HepG2 (cell line): Measurements from ENCODE around the gene CYP19A1. TPM values are rescaled to one million over a fixed set of nuclear protein-coding genes. Genes with fewer than 3 reads are reported as not detected.

Experiments
- FOXC1 ChIP-seq: sonication (generic); formaldehyde crosslinking; IDR thresholded peaks from 2 replicates; pipeline ENCODE4 v1.8.0; 2022; ENCODE audit warnings: mild to moderate bottlenecking, missing genetic modification reagents, borderline replicate concordance
- FOXM1 ChIP-seq: sonication (generic); formaldehyde crosslinking; IDR thresholded peaks from 2 replicates; pipeline ENCODE4 v1.5.0; 2020; ENCODE audit warnings: missing genetic modification reagents
- GATAD2A ChIP-seq: IDR thresholded peaks from 2 replicates; pipeline ENCODE4 v1.6.1; 2016
- GFI1 ChIP-seq: sonication (generic); formaldehyde crosslinking; IDR thresholded peaks from 2 replicates; pipeline ENCODE4 v1.5.0; 2020; ENCODE audit warnings: missing genetic modification reagents, mild to moderate bottlenecking, borderline replicate concordance
- KDM3A ChIP-seq: IDR thresholded peaks from 2 replicates; pipeline ENCODE4 v1.6.1; 2018; ENCODE audit warnings: low read depth, missing compliant biosample characterization
- KLF9 ChIP-seq: IDR thresholded peaks from 2 replicates; pipeline ENCODE4 v1.6.1; 2016; ENCODE audit warnings: low read depth
- MAZ ChIP-seq, 2 experiments: sonication (generic) in 1 of 2; formaldehyde crosslinking in 1 of 2; IDR thresholded peaks; 2 replicates each; pipeline versions ENCODE4 v1.5.0 to v1.6.1; 2012 to 2020; ENCODE audit warnings: low read depth in 2 of 2, mild to moderate bottlenecking in 2 of 2, borderline replicate concordance in 1 of 2, improper control_type of control experiment in 1 of 2, low read length in 1 of 2, missing genetic modification reagents in 1 of 2, moderate library complexity in 1 of 2
- MZF1 ChIP-seq: sonication (generic); formaldehyde crosslinking; IDR thresholded peaks from 2 replicates; pipeline ENCODE4 v1.8.1; 2023; ENCODE audit warnings: mild to moderate bottlenecking, missing genetic modification reagents, borderline replicate concordance
- NFE2 ChIP-seq: sonication (generic); formaldehyde crosslinking; IDR thresholded peaks from 2 replicates; pipeline ENCODE4 v1.4.0; 2020; ENCODE audit warnings: missing genetic modification reagents
- NR2F6 ChIP-seq, 2 experiments: IDR thresholded peaks; 2 replicates each; pipeline ENCODE4 v1.6.1; 2016; ENCODE audit warnings: antibody characterized with exemption in 1 of 2, mild to moderate bottlenecking in 1 of 2
- SNRNP70 ChIP-seq: fragments of 200-400 bp; formaldehyde crosslinking; IDR thresholded peaks from 2 replicates; pipeline ENCODE4 v1.6.1; 2017; ENCODE audit warnings: mild to moderate bottlenecking, low read depth, low read length, moderate library complexity
- SOX13 ChIP-seq, 3 experiments: fragments of 450-650 bp in 1 of 3; sonication (generic) in 1 of 3; formaldehyde crosslinking in 1 of 3; IDR thresholded peaks in 2 of 3; conservative IDR thresholded peaks in 1 of 3; 2 replicates each; pipeline versions ENCODE4 v1.5.0 to v1.6.1; 2016 to 2020; ENCODE audit warnings: antibody characterized with exemption in 1 of 3, mild to moderate bottlenecking in 1 of 3, missing compliant biosample characterization in 1 of 3, missing genetic modification reagents in 1 of 3, moderate library complexity in 1 of 3
- SOX5 ChIP-seq: IDR thresholded peaks from 2 replicates; pipeline ENCODE4 v1.6.1; 2016; ENCODE audit warnings: borderline replicate concordance
- SP140L ChIP-seq: sonication (generic); formaldehyde crosslinking; IDR thresholded peaks from 2 replicates; pipeline ENCODE4 v1.4.0; 2020; ENCODE audit warnings: missing genetic modification reagents, borderline replicate concordance
- TAF1 ChIP-seq: sonication (generic); formaldehyde crosslinking; IDR thresholded peaks from 2 replicates; pipeline ENCODE4 v1.4.0; 2020; ENCODE audit warnings: missing genetic modification reagents
- ZC3H4 ChIP-seq: sonication (generic); formaldehyde crosslinking; IDR thresholded peaks from 2 replicates; pipeline ENCODE4 v1.4.0; 2020; ENCODE audit warnings: missing genetic modification reagents, borderline replicate concordance
- ZNF225 ChIP-seq: sonication (generic); formaldehyde crosslinking; IDR thresholded peaks from 2 replicates; pipeline ENCODE4 v1.4.0; 2020; ENCODE audit warnings: mild to moderate bottlenecking, missing genetic modification reagents
- ZNF317 ChIP-seq: sonication (generic); formaldehyde crosslinking; IDR thresholded peaks from 2 replicates; pipeline ENCODE4 v1.5.0; 2020; ENCODE audit warnings: mild to moderate bottlenecking, missing genetic modification reagents
- ZNF34 ChIP-seq: sonication (generic); formaldehyde crosslinking; IDR thresholded peaks from 2 replicates; pipeline ENCODE4 v1.4.0; 2020; ENCODE audit warnings: mild to moderate bottlenecking, missing genetic modification reagents, borderline replicate concordance
- ZNF616 ChIP-seq: sonication (generic); formaldehyde crosslinking; IDR thresholded peaks from 2 replicates; pipeline ENCODE4 v1.5.0; 2020; ENCODE audit warnings: low read depth, mild to moderate bottlenecking, missing genetic modification reagents
- ZNF841 ChIP-seq: sonication (generic); formaldehyde crosslinking; IDR thresholded peaks from 2 replicates; pipeline ENCODE4 v1.8.1; 2023; ENCODE audit warnings: missing genetic modification reagents, borderline replicate concordance
- ZNF850 ChIP-seq: sonication (generic); formaldehyde crosslinking; conservative IDR thresholded peaks from 2 replicates; pipeline ENCODE4 v1.9.0; 2021; ENCODE audit warnings: mild to moderate bottlenecking, missing genetic modification reagents
- polyA plus RNA-seq, 8 experiments: library from polyadenylated mRNA; depleted of rRNA in 3 of 8; stranded (reverse) in 7 of 8; unstranded in 1 of 8; fragments of >200 nt; fragmentation: Illumina TruSeq in 4 of 8; extraction: Trizol in 4 of 8; gene quantifications; 2 replicates each; pipeline versions ENCODE4 v1.2.1 to v1.2.3, GENCODE V29; 2011 to 2016; ENCODE audit warnings: low read depth in 4 of 8, missing spikeins in 1 of 8, mixed read lengths in 1 of 8; ENCODE audit not compliant: insufficient read depth in 1 of 8
- total RNA-seq, 5 experiments: library from RNA; depleted of rRNA; stranded (reverse); fragments of >200 nt; fragmentation: Illumina TruSeq; extraction: Trizol; gene quantifications; 2 replicates each; pipeline ENCODE4 v1.2.3, GENCODE V29; 2016; ENCODE audit warnings: low read depth in 1 of 5
- TF ChIP-seq, protein P1 (sequence below): sonication (generic); formaldehyde crosslinking; IDR thresholded peaks from 2 replicates; pipeline ENCODE4 v1.5.0; 2020; ENCODE audit warnings: mild to moderate bottlenecking, missing genetic modification reagents
- TF ChIP-seq, protein P2 (sequence below): IDR thresholded peaks from 2 replicates; pipeline ENCODE4 v1.6.1; 2018; ENCODE audit warnings: missing genetic modification reagents
- TF ChIP-seq, protein P3 (sequence below): sonication (generic); formaldehyde crosslinking; IDR thresholded peaks from 2 replicates; pipeline ENCODE4 v1.4.0; 2020; ENCODE audit warnings: low read depth, missing genetic modification reagents

The CYP19A1 gene
- total and polyA plus RNA-seq, 2 of the 13 experiments (the other 11 are each of a cell fraction or from before 2014, with no cell fraction given), result 10.9 to 23.0 TPM

DNA sequence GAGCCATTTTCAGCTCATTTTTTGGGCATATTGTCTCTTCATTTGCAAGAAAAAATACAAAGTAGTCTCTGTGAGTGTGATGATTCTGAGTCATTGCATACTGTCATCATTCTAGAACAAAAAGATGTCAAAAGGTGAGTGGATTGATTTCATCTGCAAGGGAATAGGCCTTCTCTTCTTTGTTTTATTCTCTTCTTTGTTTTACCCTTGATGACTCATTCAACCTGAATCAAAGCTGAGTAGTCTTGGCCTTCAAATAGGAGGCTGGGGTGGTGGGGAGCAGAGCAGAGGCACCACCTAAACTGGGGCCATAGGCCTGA lies 25.4 kb downstream of the CYP19A1 start (continued):
- no peak for TF ChIP-seq NFE2 (CRISPR knock-in tag)
- TF ChIP-seq ZNF317 (CRISPR knock-in tag), result no peak
- TF ChIP-seq ZC3H4 (CRISPR knock-in tag), result no peak
- no peak for TF ChIP-seq FOXM1 (CRISPR knock-in tag)
- TF ChIP-seq, protein P1, sequence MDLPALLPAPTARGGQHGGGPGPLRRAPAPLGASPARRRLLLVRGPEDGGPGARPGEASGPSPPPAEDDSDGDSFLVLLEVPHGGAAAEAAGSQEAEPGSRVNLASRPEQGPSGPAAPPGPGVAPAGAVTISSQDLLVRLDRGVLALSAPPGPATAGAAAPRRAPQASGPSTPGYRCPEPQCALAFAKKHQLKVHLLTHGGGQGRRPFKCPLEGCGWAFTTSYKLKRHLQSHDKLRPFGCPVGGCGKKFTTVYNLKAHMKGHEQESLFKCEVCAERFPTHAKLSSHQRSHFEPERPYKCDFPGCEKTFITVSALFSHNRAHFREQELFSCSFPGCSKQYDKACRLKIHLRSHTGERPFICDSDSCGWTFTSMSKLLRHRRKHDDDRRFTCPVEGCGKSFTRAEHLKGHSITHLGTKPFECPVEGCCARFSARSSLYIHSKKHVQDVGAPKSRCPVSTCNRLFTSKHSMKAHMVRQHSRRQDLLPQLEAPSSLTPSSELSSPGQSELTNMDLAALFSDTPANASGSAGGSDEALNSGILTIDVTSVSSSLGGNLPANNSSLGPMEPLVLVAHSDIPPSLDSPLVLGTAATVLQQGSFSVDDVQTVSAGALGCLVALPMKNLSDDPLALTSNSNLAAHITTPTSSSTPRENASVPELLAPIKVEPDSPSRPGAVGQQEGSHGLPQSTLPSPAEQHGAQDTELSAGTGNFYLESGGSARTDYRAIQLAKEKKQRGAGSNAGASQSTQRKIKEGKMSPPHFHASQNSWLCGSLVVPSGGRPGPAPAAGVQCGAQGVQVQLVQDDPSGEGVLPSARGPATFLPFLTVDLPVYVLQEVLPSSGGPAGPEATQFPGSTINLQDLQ (CRISPR knock-in tag), result no peak
- no peak for TF ChIP-seq ZNF850 (CRISPR knock-in tag)
- no peak for TF ChIP-seq ZNF841 (CRISPR knock-in tag)
- no peak for TF ChIP-seq SNRNP70
- TF ChIP-seq ZNF616 (CRISPR knock-in tag), result no peak
- TF ChIP-seq SOX5 (CRISPR knock-in tag), result peak; percentile 69; the same call in 1 of the 2 replicates
- TF ChIP-seq ZNF34, result no peak
- TF ChIP-seq MAZ (IDR thresholded peaks at IDR 0.05; ENCODE audit: borderline replicate concordance, low read depth, low read length), result no peak
- TF ChIP-seq MAZ (CRISPR knock-in tag; IDR thresholded peaks at IDR 0.05; ENCODE audit: low read depth), result no peak
- no peak for TF ChIP-seq FOXC1 (CRISPR knock-in tag)
- TF ChIP-seq, protein P2, sequence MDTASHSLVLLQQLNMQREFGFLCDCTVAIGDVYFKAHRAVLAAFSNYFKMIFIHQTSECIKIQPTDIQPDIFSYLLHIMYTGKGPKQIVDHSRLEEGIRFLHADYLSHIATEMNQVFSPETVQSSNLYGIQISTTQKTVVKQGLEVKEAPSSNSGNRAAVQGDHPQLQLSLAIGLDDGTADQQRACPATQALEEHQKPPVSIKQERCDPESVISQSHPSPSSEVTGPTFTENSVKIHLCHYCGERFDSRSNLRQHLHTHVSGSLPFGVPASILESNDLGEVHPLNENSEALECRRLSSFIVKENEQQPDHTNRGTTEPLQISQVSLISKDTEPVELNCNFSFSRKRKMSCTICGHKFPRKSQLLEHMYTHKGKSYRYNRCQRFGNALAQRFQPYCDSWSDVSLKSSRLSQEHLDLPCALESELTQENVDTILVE (CRISPR knock-in tag), result no peak
- TF ChIP-seq ZNF225 (CRISPR knock-in tag), result no peak
- no peak for TF ChIP-seq KLF9 (CRISPR knock-in tag)
- no peak for TF ChIP-seq GFI1 (CRISPR knock-in tag)
- TF ChIP-seq NR2F6 (IDR thresholded peaks at IDR 0.05), result no peak; the same call in 1 of the 2 replicates
- 0 out of 2 replicates have a peak, but pooled peaks have one; percentile 9 for TF ChIP-seq NR2F6 (CRISPR knock-in tag; IDR thresholded peaks at IDR 0.05)
- no peak for TF ChIP-seq SOX13 (IDR thresholded peaks at IDR 0.05)
- TF ChIP-seq SOX13 (CRISPR knock-in tag; conservative IDR thresholded peaks at IDR 0.05 in 1 of 2, IDR thresholded peaks at IDR 0.05 in 1 of 2), result peak in 1 of 2 experiments; percentile 79; a peak in 2 of 4 replicates
- no peak for TF ChIP-seq TAF1 (CRISPR knock-in tag)
- TF ChIP-seq, protein P3, sequence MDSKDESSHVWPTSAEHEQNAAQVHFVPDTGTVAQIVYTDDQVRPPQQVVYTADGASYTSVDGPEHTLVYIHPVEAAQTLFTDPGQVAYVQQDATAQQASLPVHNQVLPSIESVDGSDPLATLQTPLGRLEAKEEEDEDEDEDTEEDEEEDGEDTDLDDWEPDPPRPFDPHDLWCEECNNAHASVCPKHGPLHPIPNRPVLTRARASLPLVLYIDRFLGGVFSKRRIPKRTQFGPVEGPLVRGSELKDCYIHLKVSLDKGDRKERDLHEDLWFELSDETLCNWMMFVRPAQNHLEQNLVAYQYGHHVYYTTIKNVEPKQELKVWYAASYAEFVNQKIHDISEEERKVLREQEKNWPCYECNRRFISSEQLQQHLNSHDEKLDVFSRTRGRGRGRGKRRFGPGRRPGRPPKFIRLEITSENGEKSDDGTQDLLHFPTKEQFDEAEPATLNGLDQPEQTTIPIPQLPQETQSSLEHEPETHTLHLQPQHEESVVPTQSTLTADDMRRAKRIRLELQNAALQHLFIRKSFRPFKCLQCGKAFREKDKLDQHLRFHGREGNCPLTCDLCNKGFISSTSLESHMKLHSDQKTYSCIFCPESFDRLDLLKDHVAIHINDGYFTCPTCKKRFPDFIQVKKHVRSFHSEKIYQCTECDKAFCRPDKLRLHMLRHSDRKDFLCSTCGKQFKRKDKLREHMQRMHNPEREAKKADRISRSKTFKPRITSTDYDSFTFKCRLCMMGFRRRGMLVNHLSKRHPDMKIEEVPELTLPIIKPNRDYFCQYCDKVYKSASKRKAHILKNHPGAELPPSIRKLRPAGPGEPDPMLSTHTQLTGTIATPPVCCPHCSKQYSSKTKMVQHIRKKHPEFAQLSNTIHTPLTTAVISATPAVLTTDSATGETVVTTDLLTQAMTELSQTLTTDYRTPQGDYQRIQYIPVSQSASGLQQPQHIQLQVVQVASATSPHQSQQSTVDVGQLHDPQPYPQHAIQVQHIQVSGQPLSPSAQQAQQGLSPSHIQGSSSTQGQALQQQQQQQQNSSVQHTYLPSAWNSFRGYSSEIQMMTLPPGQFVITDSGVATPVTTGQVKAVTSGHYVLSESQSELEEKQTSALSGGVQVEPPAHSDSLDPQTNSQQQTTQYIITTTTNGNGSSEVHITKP (CRISPR knock-in tag), result no peak
- TF ChIP-seq KDM3A (CRISPR knock-in tag), result no peak
- no peak for TF ChIP-seq GATAD2A (CRISPR knock-in tag)
- TF ChIP-seq SP140L, result no peak
- TF ChIP-seq MZF1 (CRISPR knock-in tag), result no peak
